Hematopoietic multipotent progenitor cell treated with erythropoietin and hydrocortisone succinate and interleukin-3 and kit ligand, for 17 days (in vitro differentiated cells): ENCODE measurements around the gene ITGB8.

Experiments
- DNase-seq: peaks from one replicate; pipeline ENCODE4 v3.0.0-alpha.2; 2015; ENCODE audit warnings: low spot score

ITGB8 gene

GRCh38 chr7:20343941-20344340 lies 13.2 kb downstream of the ITGB8 start:
- no peak for DNase-seq

- no peak for DNase-seq
These were observed 13.7 kb downstream of the ITGB8 start for GRCh38 chr7:20344396-20344795.

- no peak for DNase-seq
These were observed 15.9 kb downstream of the ITGB8 start for GRCh38 chr7:20346577-20346976.

GRCh38 chr7:20347680-20348079 lies 17.0 kb downstream of the ITGB8 start:
- no peak for DNase-seq

- DNase-seq, result no peak
These were observed 17.6 kb downstream of the ITGB8 start for GRCh38 chr7:20348125-20348807.

- no peak for DNase-seq
These were observed 19.8 kb downstream of the ITGB8 start for GRCh38 chr7:20350518-20350951.

- DNase-seq, result no peak
These were observed 20.4 kb downstream of the ITGB8 start for GRCh38 chr7:20350996-20351692.

GRCh38 chr7:20351901-20352300 lies 21.2 kb downstream of the ITGB8 start:
- DNase-seq, result no peak

GRCh38 chr7:20352573-20353306 lies 22.0 kb downstream of the ITGB8 start:
- no peak for DNase-seq

GRCh38 chr7:20354610-20355528 lies 24.2 kb downstream of the ITGB8 start:
- no peak for DNase-seq

GRCh38 chr7:20358106-20358505 lies 27.4 kb downstream of the ITGB8 start:
- DNase-seq, result no peak

- DNase-seq, result no peak
These were observed 28.1 kb downstream of the ITGB8 start for GRCh38 chr7:20358762-20359282.

- DNase-seq, result no peak
These were observed 28.8 kb downstream of the ITGB8 start for GRCh38 chr7:20359341-20359963.

GRCh38 chr7:20362574-20363253 lies 32.0 kb downstream of the ITGB8 start:
- DNase-seq, result no peak

- DNase-seq, result no peak
These were observed 34.0 kb downstream of the ITGB8 start for GRCh38 chr7:20364571-20365196.

- no peak for DNase-seq
These were observed 34.8 kb downstream of the ITGB8 start for GRCh38 chr7:20365486-20365885.

GRCh38 chr7:20374399-20374798 lies 43.7 kb downstream of the ITGB8 start:
- DNase-seq, result no peak

GRCh38 chr7:20376796-20377195 lies 46.1 kb downstream of the ITGB8 start:
- no peak for DNase-seq

GRCh38 chr7:20381406-20382034 lies 50.8 kb downstream of the ITGB8 start:
- DNase-seq, result no peak

GRCh38 chr7:20383351-20383750 lies 52.7 kb downstream of the ITGB8 start:
- DNase-seq, result no peak
